Measurements from ENCODE around the gene TSC2.

GRCh38 chr16:2005646-2006045, 42.1 kb upstream of the TSC2 start:
- no peak for TF ChIP-seq POLR2A (IDR thresholded peaks at IDR 0.05)
- TF ChIP-seq CTCF (IDR thresholded peaks at IDR 0.05), result no peak
